Measurements from ENCODE around the gene KRTAP5-3.

The KRTAP5-3 gene

GRCh38 chr11:1563149-1563638, 45.1 kb downstream of the KRTAP5-3 start:
- DNase-seq = no peak

- no peak for DNase-seq
Observed at GRCh38 chr11:1562469-1563148, 45.7 kb downstream of the KRTAP5-3 start.

GRCh38 chr11:1561955-1562354, 46.3 kb downstream of the KRTAP5-3 start:
- no peak for DNase-seq

- DNase-seq = no peak
Observed at GRCh38 chr11:1561266-1561665, 47.0 kb downstream of the KRTAP5-3 start.

GRCh38 chr11:1560649-1561251, 47.5 kb downstream of the KRTAP5-3 start:
- no peak for DNase-seq

- DNase-seq = no peak
Observed at GRCh38 chr11:1560002-1560648, 48.1 kb downstream of the KRTAP5-3 start.

DNA sequence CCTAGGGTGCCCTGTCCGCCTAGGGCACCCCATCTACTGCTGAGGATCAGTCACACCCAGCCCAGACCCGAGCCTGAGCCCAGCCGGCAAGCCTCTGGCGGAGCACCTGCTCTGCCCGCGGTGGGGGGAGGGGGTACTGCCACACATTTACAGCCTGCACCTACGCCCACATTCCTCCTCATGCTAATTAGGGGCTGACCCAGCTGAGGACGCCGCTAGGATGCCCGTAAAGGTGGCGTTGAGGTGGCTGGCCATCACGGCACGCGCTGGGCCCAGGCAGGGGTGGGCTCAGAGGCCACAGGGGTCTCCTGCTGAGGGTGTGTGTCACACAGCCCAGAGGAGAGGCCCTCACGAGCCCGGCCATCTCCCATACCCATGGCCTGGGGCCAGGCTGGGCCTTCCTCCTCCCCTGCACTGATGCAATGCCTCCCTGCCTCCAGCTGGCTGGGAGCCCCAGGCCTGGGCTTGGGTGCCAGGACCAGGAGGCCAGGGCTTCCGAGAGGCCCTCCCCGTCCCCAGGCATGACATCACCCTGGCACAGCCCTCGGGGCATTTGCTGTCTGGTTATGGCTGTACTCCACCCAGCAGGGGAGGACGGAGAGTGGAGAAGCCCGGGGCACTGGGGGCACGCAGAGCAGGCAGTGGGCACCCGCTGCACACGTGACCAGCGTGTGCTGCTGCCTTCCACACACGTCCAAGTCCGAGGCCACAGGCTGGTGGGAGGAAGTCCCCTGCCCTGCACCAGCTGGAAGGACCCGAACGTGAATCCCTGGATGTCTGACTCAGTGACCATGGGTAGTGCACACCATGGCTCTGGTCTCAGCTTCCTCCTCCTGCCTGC, 48.9 kb downstream of the KRTAP5-3 start:
- DNase-seq = no peak

GRCh38 chr11:1558775-1559110, 49.5 kb downstream of the KRTAP5-3 start:
- no peak for DNase-seq

- no peak for DNase-seq
Observed at GRCh38 chr11:1557904-1558774, 50.1 kb downstream of the KRTAP5-3 start.

Data from activated naive CD4-positive, alpha-beta T cell treated with anti-CD3 and anti-CD28 coated beads, Interleukin-2, amount 50 U/mL, for 16 hours (primary cell).